KMS-11 (cell line): ENCODE data around the gene ARHGAP19.

Experiments
- H2AFZ ChIP-seq: fragments of 200-600 bp; sonication (generic); 2 replicates; pipeline ENCODE4 v1.6.1; 2016; ENCODE audit warnings: antibody characterized with exemption, mixed run types, low read depth
- H3K27ac ChIP-seq: fragments of 200-600 bp; sonication (generic); 2 replicates; pipeline ENCODE4 v1.6.1; 2016; ENCODE audit warnings: mild to moderate bottlenecking, mixed run types
- H3K27me3 ChIP-seq: fragments of 200-600 bp; sonication (generic); 2 replicates; pipeline ENCODE4 v1.6.1; 2017; ENCODE audit warnings: mild to moderate bottlenecking, low read depth, mixed run types, moderate library complexity; ENCODE audit not compliant: insufficient read depth
- H3K36me3 ChIP-seq: fragments of 200-600 bp; sonication (generic); 2 replicates; pipeline ENCODE4 v1.6.1; 2017; ENCODE audit warnings: mild to moderate bottlenecking, mixed run types; ENCODE audit not compliant: insufficient read depth
- H3K4me1 ChIP-seq: fragments of 200-600 bp; sonication (generic); 2 replicates; pipeline ENCODE4 v1.6.1; 2016; ENCODE audit warnings: mild to moderate bottlenecking, low read depth, mixed run types; ENCODE audit not compliant: poor library complexity, severe bottlenecking
- H3K4me2 ChIP-seq: fragments of 200-600 bp; sonication (generic); 2 replicates; pipeline ENCODE4 v1.7.0; 2016; ENCODE audit warnings: mild to moderate bottlenecking, mixed run types
- H3K4me3 ChIP-seq: fragments of 200-600 bp; sonication (generic); IDR thresholded peaks from 2 replicates; pipeline ENCODE4 v1.6.1; 2017; ENCODE audit warnings: low read depth, low read length, mixed read lengths; ENCODE audit not compliant: insufficient read depth
- H3K79me2 ChIP-seq: fragments of 200-600 bp; sonication (generic); 2 replicates; pipeline ENCODE4 v1.6.1; 2016; ENCODE audit warnings: low read depth, mixed run types; ENCODE audit not compliant: insufficient read depth
- H3K9ac ChIP-seq: fragments of 200-600 bp; sonication (generic); 2 replicates; pipeline ENCODE4 v1.6.1; 2016; ENCODE audit warnings: mild to moderate bottlenecking, mixed run types
- H4K20me1 ChIP-seq: fragments of 200-600 bp; sonication (generic); 2 replicates; pipeline ENCODE4 v1.6.1; 2016; ENCODE audit warnings: mild to moderate bottlenecking, mixed run types; ENCODE audit not compliant: insufficient read depth
- TF ChIP-seq, protein P1 (sequence below): fragments of 200-600 bp; sonication (generic); conservative IDR thresholded peaks from 2 replicates; pipeline ENCODE4 v1.6.1; 2017; ENCODE audit warnings: low read depth, mild to moderate bottlenecking, antibody characterized with exemption, low read length, moderate library complexity, mixed read lengths

Gene ARHGAP19

DNA sequence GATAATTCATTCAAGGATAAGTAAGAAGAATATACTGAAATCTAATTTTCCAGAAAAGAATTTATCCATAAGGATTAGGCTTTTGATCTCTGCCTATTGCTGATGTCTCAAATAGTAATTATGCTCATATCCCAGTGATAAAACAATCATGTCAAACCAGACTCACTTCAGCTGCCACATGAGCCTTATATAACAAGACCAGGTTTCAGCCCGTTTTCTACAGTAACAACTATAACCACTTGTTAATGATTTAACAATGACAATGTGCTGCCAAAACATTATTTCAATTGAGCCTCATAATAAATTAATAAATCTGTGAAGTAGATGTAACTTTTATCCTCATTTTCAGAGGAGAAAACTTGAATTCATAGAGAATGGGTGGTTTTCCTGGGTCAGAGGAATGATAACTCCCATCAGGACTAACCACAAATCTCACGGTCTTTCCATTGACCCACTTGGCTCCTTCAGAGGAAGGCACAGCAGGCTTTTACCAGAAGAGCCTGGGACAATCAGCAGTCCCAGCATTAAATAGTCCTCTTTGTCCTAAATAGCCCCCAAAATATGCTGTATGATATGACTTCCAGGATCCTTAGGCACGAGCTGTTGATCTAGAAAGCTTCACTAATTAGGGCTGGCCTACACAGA, 64.2 kb downstream of the ARHGAP19 start:
- Histone ChIP-seq H3K4me3 (no peak overlapping the region), H4K20me1 (no peaks in the 10 kb centered on the region), H3K27ac (no peak overlapping the region), H3K4me2 (no peak overlapping the region), H3K36me3 (no peaks in the 10 kb centered on the region), H3K4me1 (peaks cover 10% of the 10 kb centered on the region), H3K27me3 (no peaks in the 10 kb centered on the region), H2AFZ (no peak overlapping the region), H3K79me2 (no peaks in the 10 kb centered on the region), H3K9ac (no peak overlapping the region)
- TF ChIP-seq, protein P1, sequence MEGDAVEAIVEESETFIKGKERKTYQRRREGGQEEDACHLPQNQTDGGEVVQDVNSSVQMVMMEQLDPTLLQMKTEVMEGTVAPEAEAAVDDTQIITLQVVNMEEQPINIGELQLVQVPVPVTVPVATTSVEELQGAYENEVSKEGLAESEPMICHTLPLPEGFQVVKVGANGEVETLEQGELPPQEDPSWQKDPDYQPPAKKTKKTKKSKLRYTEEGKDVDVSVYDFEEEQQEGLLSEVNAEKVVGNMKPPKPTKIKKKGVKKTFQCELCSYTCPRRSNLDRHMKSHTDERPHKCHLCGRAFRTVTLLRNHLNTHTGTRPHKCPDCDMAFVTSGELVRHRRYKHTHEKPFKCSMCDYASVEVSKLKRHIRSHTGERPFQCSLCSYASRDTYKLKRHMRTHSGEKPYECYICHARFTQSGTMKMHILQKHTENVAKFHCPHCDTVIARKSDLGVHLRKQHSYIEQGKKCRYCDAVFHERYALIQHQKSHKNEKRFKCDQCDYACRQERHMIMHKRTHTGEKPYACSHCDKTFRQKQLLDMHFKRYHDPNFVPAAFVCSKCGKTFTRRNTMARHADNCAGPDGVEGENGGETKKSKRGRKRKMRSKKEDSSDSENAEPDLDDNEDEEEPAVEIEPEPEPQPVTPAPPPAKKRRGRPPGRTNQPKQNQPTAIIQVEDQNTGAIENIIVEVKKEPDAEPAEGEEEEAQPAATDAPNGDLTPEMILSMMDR, result no peak

DNA sequence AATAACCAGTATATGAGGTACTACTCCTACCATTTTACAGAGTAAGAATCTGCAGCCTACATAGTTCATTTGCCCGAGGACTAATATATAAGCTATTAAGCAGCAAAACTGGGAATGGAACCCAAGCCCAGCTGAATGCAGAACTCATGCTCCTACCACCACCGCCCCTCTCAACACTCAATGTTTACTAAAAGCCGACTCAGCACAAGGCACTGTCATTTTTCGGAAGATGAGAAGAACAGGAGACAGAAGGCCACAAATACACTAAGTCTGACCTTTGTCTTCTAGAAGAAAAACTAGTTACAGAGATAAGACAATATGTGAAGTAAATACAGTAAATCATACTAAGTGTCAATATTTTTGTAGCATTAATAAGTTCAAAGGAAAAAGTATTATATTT, 66.0 kb downstream of the ARHGAP19 start:
- H3K36me3 ChIP-seq, result no peaks in the 10 kb centered on the region
- no peak overlapping the region for H3K4me3 ChIP-seq
- no peak overlapping the region for H3K9ac ChIP-seq
- H3K4me1 ChIP-seq, result peaks cover 10% of the 10 kb centered on the region
- no peaks in the 10 kb centered on the region for H3K79me2 ChIP-seq
- TF ChIP-seq, protein P1, result no peak
- H3K27ac ChIP-seq, result no peak overlapping the region
- H2AFZ ChIP-seq, result no peak overlapping the region
- H3K4me2 ChIP-seq, result no peak overlapping the region
- no peaks in the 10 kb centered on the region for H3K27me3 ChIP-seq
- H4K20me1 ChIP-seq, result no peaks in the 10 kb centered on the region

DNA sequence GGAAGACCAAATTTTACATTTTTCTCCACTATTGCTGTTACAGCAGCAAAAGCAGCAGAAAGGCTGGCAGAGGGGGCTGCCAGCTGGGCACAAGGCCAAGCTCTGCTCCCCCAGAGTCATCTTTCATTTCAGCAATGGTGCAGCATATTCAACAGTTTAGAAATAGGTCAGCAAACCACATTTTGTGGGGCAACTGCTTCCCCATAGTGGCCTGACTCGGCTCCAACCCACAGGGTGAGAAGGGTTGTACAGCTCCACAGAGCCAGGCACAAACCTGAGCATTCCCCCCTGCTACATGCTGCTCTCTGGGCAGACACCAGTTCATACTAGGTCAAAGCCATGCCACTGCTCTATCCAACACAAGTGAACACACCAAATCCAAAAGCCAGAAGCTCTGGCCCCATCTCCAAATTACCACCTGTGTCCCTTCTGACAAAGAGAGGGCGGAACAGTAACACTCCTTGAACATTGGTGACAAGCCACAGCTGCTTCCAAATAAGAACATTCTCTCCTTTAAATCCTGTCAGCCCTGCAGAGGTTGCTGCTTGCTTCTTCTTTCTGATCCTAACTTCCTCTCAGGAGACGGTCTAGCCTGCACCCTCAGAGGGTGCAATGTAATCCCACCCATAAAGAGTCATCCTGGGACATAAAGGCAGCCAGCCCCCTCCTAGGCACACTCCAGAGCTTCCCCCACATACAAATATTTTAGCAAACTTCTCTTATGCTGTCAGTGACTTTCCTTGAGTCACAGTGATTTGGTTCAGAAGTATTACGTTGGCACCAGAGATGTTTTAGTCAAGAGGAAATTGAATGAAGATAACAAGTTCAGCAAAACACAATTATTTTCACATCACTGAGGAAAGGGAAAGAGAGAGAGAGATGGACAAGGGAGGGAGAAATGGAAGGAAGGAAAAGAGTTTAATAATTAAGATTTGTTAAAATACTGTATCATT, 67.7 kb downstream of the ARHGAP19 start:
- Histone ChIP-seq H3K4me1 (peaks cover 10% of the 10 kb centered on the region), H3K9ac (no peak overlapping the region), H3K36me3 (no peaks in the 10 kb centered on the region), H3K4me3 (no peak overlapping the region), H3K4me2 (0 out of 2 replicates have a peak overlapping the region, but pooled peaks have one; percentile 1), H2AFZ (no peak overlapping the region), H3K27me3 (no peaks in the 10 kb centered on the region), H3K79me2 (no peaks in the 10 kb centered on the region), H3K27ac (no peak overlapping the region), H4K20me1 (no peaks in the 10 kb centered on the region)
- TF ChIP-seq, protein P1, result no peak

DNA sequence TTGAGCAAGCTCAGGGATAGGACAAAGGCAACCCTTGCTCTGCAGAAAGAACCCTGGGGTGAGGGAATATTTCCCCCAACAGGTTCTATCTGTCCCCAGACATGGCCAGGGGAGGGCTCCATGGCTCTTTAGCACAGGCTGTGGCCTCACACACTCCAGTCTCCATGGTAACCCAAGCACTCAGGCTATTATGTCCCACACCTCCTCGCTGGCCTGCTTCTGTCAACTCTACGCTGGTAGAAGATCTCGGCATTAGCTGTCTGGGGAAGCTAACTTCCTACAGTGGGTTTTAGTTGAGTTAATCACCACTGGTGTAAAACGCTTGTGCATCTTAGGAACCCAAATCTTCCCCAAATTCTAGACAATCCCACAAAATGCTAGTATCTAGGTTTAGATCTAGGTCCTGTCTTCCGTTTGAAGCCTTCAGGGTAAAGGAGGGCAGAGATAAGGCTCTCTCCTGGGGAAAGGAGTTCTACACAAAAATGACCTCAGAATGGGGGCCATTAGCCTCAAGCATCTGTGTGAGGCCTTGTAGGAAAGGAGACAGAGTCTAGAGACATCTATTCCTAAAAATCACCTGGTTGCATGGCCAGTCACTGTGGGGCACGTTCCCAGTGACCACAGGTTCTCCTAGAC, 70.0 kb downstream of the ARHGAP19 start:
- Histone ChIP-seq H4K20me1 (no peaks in the 10 kb centered on the region), H3K4me2 (no peak overlapping the region), H3K36me3 (no peaks in the 10 kb centered on the region), H3K9ac (no peak overlapping the region), H3K27me3 (no peaks in the 10 kb centered on the region), H3K4me3 (no peak overlapping the region), H3K27ac (no peak overlapping the region), H2AFZ (no peak overlapping the region), H3K79me2 (no peaks in the 10 kb centered on the region), H3K4me1 (peaks cover 26% of the 10 kb centered on the region)
- TF ChIP-seq, protein P1, result no peak
